KBM-7 (cell line): ENCODE results near the gene PRAMEF12.
"Not testable (repeated sequence)": the region's sequence is repeated elsewhere in the genome, so short reads cannot be mapped to it uniquely, and the experiment has no call there.

Experiments used
- DNase-seq: peaks from one replicate; pipeline ENCODE4 v3.0.0-alpha.2; 2015
- in situ Hi-C: fragments of 300-500 bp; cut with MboI; formaldehyde crosslinking; loops from 2 replicates; pipeline ENCODE4 v1.14.3; 2020; ENCODE audit warnings: low sequenced_read_pairs, low pct_unique_long_range_greater_than_20kb, mixed read lengths

The PRAMEF12 gene

DNA sequence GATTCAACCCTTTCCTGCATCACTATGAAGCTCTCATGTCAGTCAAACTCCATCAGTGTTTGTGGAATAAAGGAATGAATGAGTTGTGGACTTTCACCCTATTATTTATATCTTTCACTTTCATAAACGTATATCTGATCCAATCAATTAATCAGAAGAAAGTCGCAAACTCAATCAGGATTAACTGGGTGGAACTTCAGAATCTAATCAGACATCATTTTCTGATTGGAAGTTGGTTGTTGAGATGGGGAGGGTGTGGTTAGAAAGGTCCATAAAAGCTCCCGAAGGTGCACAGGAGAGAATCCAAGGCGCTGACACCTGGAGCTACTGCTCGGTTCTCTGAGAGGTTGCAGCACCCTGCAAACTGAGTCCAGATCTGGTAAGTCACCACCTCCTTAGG, at the start of gene PRAMEF12:
TSS of gene PRAMEF12 (plus strand) at position 301 of the 400 bp plus-strand sequence. CDS start 1,130 bp downstream, outside the sequence.
- in situ Hi-C loops: loop anchor here (25.0 kb wide), 1 partner anchor 486 kb away; no protein-coding TSS in a partner anchor
- DNase-seq: no peak

GRCh38 chr1:12728391-12728790, 45.1 kb upstream of the PRAMEF12 start:
- in situ Hi-C loops: no loop called here
- DNase-seq: no peak

- in situ Hi-C loops: no loop called here
- DNase-seq: no peak
These were observed 43.4 kb upstream of the PRAMEF12 start for GRCh38 chr1:12730156-12730555.

- in situ Hi-C loops, DNase-seq: not testable (repeated sequence)
These were observed 42.5 kb upstream of the PRAMEF12 start for GRCh38 chr1:12731084-12731483.

- no peak for DNase-seq
- in situ Hi-C loops: no loop called here
These were observed 38.9 kb upstream of the PRAMEF12 start for GRCh38 chr1:12734651-12735050.

DNA sequence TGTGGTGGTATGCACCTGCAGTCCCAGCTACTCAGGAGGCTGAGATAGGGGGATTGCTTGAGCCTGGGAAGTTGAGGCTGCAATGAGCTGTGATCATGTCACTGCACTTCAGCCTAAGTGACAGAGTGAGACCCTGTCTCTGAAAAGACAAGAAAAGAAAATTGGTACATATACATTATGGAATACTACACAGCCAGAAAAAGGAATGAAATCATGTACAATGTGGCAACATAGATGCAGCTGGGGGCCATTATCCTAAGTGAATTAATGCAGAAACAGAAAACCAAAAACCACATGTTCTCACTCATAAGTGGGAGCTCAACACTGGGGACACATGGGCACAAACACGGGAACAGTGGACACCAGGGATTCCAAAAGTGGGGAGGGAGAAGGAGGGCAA, 34.6 kb upstream of the PRAMEF12 start:
- no peak for DNase-seq
- in situ Hi-C loops: no loop called here

DNA sequence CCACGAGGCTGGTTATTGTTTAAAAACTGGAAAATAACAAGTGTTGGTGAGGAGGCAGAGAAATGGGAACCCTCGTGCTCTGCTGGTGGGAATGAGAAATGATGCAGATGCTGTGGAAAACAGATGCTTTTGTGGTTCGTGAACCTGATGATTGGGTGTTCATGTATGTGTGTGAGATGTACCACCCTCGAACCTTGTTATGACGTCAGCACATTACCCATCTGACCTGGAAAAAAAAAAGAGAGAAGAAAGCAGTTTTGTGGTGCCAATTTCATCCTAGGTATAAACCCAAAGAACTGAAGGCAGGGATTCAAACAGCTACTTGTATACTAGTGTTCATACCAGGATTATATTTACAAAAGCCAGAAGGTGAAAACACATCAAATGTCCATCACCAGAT, 33.9 kb upstream of the PRAMEF12 start:
- in situ Hi-C loops: no loop called here
- no peak for DNase-seq

- in situ Hi-C loops: no loop called here
- no peak for DNase-seq
These were observed 31.6 kb upstream of the PRAMEF12 start for GRCh38 chr1:12741946-12742345.

- in situ Hi-C loops: no loop called here
- no peak for DNase-seq
These were observed 28.2 kb upstream of the PRAMEF12 start for GRCh38 chr1:12745126-12745991.

GRCh38 chr1:12745992-12746323, 27.6 kb upstream of the PRAMEF12 start, which contains the start of gene CFAP107:
TSS of gene CFAP107 (plus strand) at chr1:12746200. CDS start at chr1:12746431, 231 bp downstream.
- in situ Hi-C loops: no loop called here
- no peak for DNase-seq

DNA sequence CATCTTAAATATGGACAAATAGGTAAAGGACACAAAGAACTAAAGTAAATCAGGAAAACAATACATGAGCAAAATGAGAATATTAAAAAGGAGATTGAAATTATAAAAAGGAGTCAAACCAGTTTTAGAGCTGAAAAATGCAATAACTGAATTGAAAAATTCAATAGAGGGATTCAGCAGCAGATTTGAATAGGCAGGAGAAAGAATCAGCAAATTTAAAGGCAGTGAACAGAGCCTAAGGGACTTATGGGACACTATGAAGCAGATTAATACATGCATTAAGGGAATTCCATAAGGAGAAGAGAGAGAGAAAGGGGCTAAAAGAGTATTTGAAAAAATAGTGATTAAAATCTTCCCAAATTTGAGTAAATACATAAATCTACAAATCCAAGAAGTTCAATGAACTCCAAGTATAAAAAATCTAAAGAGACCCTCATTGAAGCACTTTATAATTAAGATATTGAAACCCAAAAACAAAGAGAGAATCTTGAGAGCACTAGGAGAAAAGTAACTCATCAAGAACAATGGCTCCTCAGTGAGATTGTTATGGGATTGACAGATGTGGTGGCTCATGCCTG, 24.7 kb upstream of the PRAMEF12 start:
- in situ Hi-C loops: no loop called here

DNA sequence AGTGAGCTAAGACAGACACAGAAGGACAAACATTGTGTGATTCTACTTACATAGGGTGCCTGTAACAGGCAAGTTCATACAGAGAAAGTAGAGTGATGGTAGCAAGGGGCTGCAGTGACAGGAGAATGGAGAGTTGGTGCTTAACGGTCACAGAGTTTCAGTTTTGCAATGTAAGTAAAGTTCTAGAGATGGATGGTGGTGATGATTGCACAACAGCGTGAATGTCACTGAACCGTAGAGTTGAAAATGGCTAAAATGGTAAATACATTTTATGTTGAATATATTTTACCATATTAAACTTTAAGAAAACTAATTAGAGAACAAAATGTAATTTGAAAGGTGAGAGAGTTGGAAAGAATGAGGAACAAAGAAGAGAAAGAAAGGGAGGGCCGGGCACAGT, 18.8 kb upstream of the PRAMEF12 start:
- no peak for DNase-seq
- in situ Hi-C loops: loop anchor here (25.0 kb wide), 1 partner anchor 467 kb away; no protein-coding TSS in a partner anchor

More for the DNA sequence above, 24.7 kb upstream of the PRAMEF12 start:
- no peak for DNase-seq

- no peak for DNase-seq
- in situ Hi-C loops: loop anchor here (25.0 kb wide), 1 partner anchor 469 kb away; no protein-coding TSS in a partner anchor
These were observed 17.3 kb upstream of the PRAMEF12 start for GRCh38 chr1:12756273-12756672.

GRCh38 chr1:12756768-12757413, 16.6 kb upstream of the PRAMEF12 start:
- in situ Hi-C loops: loop anchor here (25.0 kb wide), 1 partner anchor 470 kb away; no protein-coding TSS in a partner anchor
- DNase-seq: no peak

DNA sequence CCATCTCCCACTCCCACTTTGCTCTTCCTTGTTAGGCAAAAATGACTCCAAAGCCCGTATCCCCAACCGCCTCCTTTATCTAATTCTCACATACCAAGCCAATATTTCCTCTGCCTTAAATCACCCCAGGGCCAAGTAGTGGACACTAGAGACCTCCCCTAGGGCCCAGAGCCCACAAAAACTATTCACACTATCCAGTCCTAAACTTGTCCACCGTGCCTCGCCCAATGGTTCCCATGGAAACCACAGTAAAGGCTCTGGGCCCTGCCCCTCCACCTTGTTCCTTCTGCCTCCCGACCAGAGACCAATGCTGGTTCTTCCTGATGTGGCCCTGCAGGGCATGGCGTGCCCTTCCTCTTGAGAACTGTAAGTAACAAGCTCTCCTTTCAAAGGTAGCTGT, 15.7 kb upstream of the PRAMEF12 start:
- no peak for DNase-seq
- in situ Hi-C loops: loop anchor here (25.0 kb wide), 1 partner anchor 471 kb away; no protein-coding TSS in a partner anchor

DNA sequence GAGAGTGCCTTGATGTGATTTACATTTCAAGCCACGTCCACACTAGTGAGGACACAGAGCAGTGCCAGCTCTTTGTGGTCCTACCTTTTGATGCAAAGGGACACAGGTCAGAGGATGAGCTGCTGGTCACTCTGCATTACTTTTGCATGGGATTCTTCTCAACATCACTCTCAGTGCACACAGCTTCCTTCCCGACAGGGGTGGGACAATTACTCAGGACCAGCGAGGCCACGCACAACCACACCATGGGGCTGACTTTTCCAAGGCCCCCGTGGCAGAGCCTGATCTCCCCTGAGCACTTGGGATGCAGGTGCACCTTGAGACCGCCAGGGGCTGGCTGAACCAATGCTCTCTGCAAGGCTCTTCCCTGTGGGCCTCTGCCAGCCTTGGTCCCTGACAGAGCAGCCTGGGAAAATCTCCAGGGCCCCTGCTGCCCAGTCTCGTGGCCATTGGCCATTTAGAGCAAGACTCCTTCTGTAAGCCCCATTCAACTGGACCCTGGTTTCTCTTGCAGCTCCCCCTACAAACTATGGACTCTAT, 13.2 kb upstream of the PRAMEF12 start:
- DNase-seq: no peak

DNA sequence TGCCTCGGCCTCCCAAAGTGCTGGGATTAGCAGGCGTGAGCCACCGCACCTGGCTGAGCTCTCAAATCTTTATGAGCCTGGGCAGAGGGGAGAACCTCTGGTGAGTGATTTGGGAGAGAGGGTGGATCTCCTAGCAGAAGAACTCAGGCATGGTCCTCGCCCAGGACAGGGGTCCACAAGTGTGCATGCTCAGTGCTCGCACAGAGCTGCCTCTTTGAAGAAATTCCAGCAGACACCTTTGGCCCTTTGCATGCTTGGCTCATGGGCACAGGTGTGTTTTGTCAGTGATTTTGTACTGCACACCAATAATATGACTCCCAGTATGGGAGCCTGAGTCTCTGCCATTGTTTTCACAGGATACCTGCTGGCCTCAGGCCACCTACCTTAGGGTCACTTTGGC, 11.8 kb upstream of the PRAMEF12 start:
- no peak for DNase-seq
- in situ Hi-C loops: loop anchor here (25.0 kb wide), 1 partner anchor 474 kb away; no protein-coding TSS in a partner anchor

More for the DNA sequence above, 13.2 kb upstream of the PRAMEF12 start:
- in situ Hi-C loops: loop anchor here (25.0 kb wide), 1 partner anchor 473 kb away; no protein-coding TSS in a partner anchor

- DNase-seq: no peak
- in situ Hi-C loops: loop anchor here (25.0 kb wide), 1 partner anchor 475 kb away; no protein-coding TSS in a partner anchor
These were observed 10.8 kb upstream of the PRAMEF12 start for GRCh38 chr1:12762766-12763165.

- in situ Hi-C loops: loop anchor here (25.0 kb wide), 1 partner anchor 476 kb away; no protein-coding TSS in a partner anchor
- DNase-seq: no peak
These were observed 10.1 kb upstream of the PRAMEF12 start for GRCh38 chr1:12763479-12763878.
